ENCODE measurements around the gene MSS51.
"Not testable (repeated sequence)": the region's sequence is repeated elsewhere in the genome, so short reads cannot be mapped to it uniquely, and the experiment has no call there.

Gene MSS51

DNA sequence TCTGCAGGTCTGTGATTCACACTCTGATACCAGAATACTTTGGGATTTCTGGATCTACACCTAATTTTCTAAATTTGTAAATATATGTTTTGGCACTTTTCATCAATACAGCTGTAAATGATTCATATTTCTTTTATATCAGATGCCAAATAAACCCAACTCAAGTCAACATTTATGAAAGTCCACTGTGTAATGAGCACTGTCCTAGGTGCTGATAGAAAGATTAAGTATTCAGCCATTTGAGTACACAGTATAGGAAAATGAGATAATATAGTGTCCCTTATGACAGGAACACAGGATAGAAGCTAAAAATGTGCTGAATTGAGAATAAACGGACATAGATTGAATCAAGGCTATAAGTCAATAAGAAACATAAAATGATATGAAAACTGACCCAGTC, 25.9 kb downstream of the MSS51 start:
- H3K27me3 ChIP-seq (ENCODE audit: low read depth): no peaks in the 10 kb centered on the region
- no peaks in the 10 kb centered on the region; the same call in 1 of the 2 replicates for H3K36me3 ChIP-seq (replicated peaks)
- no peaks in the 10 kb centered on the region for H3K9me3 ChIP-seq
- DNase-seq (ENCODE audit: low spot score in 2 of 2): no peak
- H3K4me1 ChIP-seq: no peaks in the 10 kb centered on the region
- in situ Hi-C loops (cut with MboI; ENCODE audit: low sequenced_read_pairs): no loop called here
- no peak overlapping the region for H3K4me3 ChIP-seq

DNA sequence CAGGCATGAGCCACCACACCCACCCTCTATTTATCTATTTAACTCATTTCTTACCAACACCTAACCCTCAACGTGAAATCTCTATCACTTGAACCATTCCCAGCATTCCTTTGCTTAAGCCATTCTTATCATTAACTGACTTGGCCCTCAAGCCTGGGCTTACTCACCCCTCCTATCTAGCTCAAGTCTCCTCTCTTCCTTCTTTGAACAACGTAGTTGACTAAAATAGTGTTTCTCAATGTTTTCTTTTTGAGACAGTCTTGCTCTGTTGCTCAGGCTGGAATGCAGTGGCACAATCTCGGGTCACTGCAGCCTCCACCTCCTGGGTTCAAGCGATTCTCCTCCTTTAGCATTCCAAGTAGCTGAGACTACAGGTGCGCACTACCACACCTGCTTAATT, 26.5 kb downstream of the MSS51 start:
- no peak for DNase-seq (ENCODE audit: low spot score in 2 of 2)
- H3K36me3 ChIP-seq (replicated peaks): no peaks in the 10 kb centered on the region; the same call in 1 of the 2 replicates
- H3K27me3 ChIP-seq (ENCODE audit: low read depth): no peaks in the 10 kb centered on the region
- in situ Hi-C loops (cut with MboI; ENCODE audit: low sequenced_read_pairs): no loop called here
- H3K9me3 ChIP-seq: no peaks in the 10 kb centered on the region
- H3K4me1 ChIP-seq: no peaks in the 10 kb centered on the region
- H3K4me3 ChIP-seq: no peak overlapping the region

DNA sequence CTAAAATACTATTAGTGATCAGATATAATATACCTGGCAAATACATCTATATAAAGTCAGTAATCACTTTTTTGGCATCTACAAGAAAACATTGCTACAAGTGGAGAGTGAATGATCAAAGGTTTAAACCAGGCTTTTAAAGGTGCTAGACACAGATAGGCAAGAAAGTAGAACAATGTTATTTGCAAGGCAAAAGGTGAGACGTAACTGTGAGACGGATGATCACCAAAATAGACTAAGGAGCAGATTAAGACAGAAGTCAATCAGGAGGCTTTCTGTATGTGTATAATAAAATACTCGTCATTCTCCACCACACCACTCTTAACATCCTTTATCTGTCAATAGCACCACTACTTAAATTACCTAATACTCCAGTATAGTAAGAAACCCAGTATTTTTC, 27.8 kb downstream of the MSS51 start:
- DNase-seq (ENCODE audit: low spot score in 2 of 2): no peak

DNA sequence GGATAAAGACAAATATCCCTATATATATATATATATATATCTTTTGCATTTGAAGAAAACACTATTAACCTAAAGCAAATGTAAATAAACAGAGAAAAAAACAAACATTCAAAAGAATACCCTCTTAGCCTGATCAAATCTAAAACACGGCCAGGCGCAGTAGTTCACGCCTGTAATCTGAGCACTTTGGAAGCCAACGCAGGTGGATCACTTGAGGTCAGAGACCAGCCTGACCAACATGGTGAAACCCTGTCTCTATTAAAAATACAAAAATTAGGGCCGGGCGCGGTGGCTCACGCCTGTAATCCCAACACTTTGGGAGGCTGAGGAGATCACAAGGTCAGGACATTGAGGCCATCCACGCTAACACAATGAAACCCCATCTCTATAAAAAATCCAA, 28.7 kb downstream of the MSS51 start:
- DNase-seq (ENCODE audit: low spot score in 2 of 2): no peak
- Histone ChIP-seq H3K4me1 (no peaks in the 10 kb centered on the region), H3K9me3 (no peaks in the 10 kb centered on the region), H3K36me3 (replicated peaks) (no peaks in the 10 kb centered on the region; the same call in 1 of the 2 replicates), H3K4me3 (no peak overlapping the region), H3K27me3 (ENCODE audit: low read depth) (no peaks in the 10 kb centered on the region)
- in situ Hi-C loops (cut with MboI; ENCODE audit: low sequenced_read_pairs): no loop called here

More for the DNA sequence above, 27.8 kb downstream of the MSS51 start:
- H3K36me3 ChIP-seq (replicated peaks): no peaks in the 10 kb centered on the region; the same call in 1 of the 2 replicates
- H3K9me3 ChIP-seq: no peaks in the 10 kb centered on the region
- no peak overlapping the region for H3K4me3 ChIP-seq
- no peaks in the 10 kb centered on the region for H3K4me1 ChIP-seq
- in situ Hi-C loops (cut with MboI; ENCODE audit: low sequenced_read_pairs): no loop called here
- H3K27me3 ChIP-seq (ENCODE audit: low read depth): no peaks in the 10 kb centered on the region

DNA sequence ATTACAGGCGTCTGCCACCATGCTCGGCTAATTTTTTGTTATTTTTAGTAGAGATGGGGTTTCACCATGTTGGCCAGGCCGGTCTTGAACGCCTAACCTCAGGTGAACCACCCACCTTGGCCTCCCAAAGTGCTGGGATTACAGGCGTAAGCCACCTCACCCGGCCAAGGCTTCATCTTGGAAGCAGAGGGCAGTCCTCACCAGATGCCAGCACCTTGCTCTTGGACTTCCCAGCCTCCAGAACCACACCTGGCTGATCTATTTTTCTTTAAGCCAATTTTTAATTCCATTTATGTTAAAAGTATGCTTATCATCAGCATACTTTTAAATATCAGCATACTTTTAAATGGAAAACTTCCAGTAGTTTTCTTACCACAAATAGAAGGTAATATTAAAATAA, 31.7 kb downstream of the MSS51 start:
- no peaks in the 10 kb centered on the region for H3K9me3 ChIP-seq
- H3K27me3 ChIP-seq (ENCODE audit: low read depth): no peaks in the 10 kb centered on the region
- no peak overlapping the region for H3K4me3 ChIP-seq
- peaks cover 4% of the 10 kb centered on the region for H3K36me3 ChIP-seq (replicated peaks)
- no peaks in the 10 kb centered on the region for H3K4me1 ChIP-seq
- in situ Hi-C loops (cut with MboI; ENCODE audit: low sequenced_read_pairs): no loop called here
- DNase-seq (ENCODE audit: low spot score in 2 of 2): no peak

GRCh38 chr10:73399063-73399462, 34.3 kb downstream of the MSS51 start:
- H3K4me3 ChIP-seq: no peak overlapping the region
- no peaks in the 10 kb centered on the region for H3K9me3 ChIP-seq
- in situ Hi-C loops (cut with MboI; ENCODE audit: low sequenced_read_pairs): no loop called here
- peaks cover 29% of the 10 kb centered on the region for H3K36me3 ChIP-seq (replicated peaks)
- no peaks in the 10 kb centered on the region for H3K27me3 ChIP-seq (ENCODE audit: low read depth)
- no peaks in the 10 kb centered on the region for H3K4me1 ChIP-seq
- no peak for DNase-seq (ENCODE audit: low spot score in 2 of 2)

GRCh38 chr10:73398024-73398423, 35.3 kb downstream of the MSS51 start:
- Histone ChIP-seq H3K4me3 (no peak overlapping the region), H3K36me3 (replicated peaks) (peaks cover 29% of the 10 kb centered on the region), H3K27me3 (ENCODE audit: low read depth) (no peaks in the 10 kb centered on the region), H3K4me1 (no peaks in the 10 kb centered on the region), H3K9me3 (no peaks in the 10 kb centered on the region)
- in situ Hi-C loops (cut with MboI; ENCODE audit: low sequenced_read_pairs): no loop called here
- DNase-seq (ENCODE audit: low spot score in 2 of 2): no peak

DNA sequence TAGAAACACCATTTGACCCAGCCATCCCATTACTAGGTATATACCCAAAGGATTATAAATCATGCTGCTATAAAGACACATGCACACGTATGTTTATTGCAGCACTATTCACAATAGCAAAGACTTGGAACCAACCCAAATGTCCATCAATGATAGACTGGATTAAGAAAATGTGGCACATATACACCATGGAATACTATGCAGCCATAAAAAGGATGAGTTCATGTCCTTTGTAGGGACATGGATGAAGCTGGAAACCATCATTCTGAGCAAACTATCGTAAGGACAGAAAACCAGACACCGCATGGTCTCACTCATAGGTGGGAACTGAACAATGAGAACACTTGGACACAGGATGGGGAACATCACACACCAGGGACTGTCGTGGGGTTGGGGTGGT, 39.0 kb downstream of the MSS51 start:
- peaks cover 41% of the 10 kb centered on the region for H3K36me3 ChIP-seq (replicated peaks)
- H3K4me3 ChIP-seq; in situ Hi-C loops (cut with MboI; ENCODE audit: low sequenced_read_pairs); H3K4me1 ChIP-seq; DNase-seq (ENCODE audit: low spot score in 2 of 2); H3K9me3 ChIP-seq; H3K27me3 ChIP-seq (ENCODE audit: low read depth): not testable (repeated sequence)

- in situ Hi-C loops (cut with MboI; ENCODE audit: low sequenced_read_pairs): no loop called here
- Histone ChIP-seq H3K27me3 (ENCODE audit: low read depth) (no peaks in the 10 kb centered on the region), H3K4me3 (no peak overlapping the region), H3K9me3 (no peaks in the 10 kb centered on the region), H3K4me1 (no peaks in the 10 kb centered on the region; the same call in 1 of the 2 replicates), H3K36me3 (replicated peaks) (peaks cover 51% of the 10 kb centered on the region)
- no peak for DNase-seq (ENCODE audit: low spot score in 2 of 2)
Observed at GRCh38 chr10:73388228-73388627, 45.1 kb downstream of the MSS51 start.

DNA sequence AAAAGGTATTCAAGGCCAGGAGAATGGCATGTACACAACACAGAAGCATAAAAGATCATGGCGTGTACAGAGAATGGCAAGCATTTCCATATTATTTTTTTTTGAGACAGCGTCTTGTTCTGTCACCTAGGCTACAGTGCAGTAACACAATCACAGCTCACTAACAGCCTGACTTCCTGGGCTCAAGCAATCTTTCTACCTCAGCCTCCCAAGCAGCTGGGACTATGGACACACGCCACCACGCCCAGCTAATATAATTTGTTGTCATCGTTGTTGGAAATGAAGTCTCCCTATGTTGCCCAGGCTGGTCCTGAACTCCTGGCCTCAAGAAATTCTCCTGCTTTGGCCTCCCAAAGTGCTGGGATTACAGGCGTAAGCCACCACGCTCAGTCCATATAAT, 46.8 kb downstream of the MSS51 start:
- no peak for DNase-seq (ENCODE audit: low spot score in 2 of 2)
- in situ Hi-C loops (cut with MboI; ENCODE audit: low sequenced_read_pairs): no loop called here
- Histone ChIP-seq H3K27me3 (ENCODE audit: low read depth) (no peaks in the 10 kb centered on the region), H3K36me3 (replicated peaks) (peaks cover 61% of the 10 kb centered on the region), H3K4me1 (no peaks in the 10 kb centered on the region; the same call in 1 of the 2 replicates), H3K4me3 (no peak overlapping the region), H3K9me3 (no peaks in the 10 kb centered on the region)

DNA sequence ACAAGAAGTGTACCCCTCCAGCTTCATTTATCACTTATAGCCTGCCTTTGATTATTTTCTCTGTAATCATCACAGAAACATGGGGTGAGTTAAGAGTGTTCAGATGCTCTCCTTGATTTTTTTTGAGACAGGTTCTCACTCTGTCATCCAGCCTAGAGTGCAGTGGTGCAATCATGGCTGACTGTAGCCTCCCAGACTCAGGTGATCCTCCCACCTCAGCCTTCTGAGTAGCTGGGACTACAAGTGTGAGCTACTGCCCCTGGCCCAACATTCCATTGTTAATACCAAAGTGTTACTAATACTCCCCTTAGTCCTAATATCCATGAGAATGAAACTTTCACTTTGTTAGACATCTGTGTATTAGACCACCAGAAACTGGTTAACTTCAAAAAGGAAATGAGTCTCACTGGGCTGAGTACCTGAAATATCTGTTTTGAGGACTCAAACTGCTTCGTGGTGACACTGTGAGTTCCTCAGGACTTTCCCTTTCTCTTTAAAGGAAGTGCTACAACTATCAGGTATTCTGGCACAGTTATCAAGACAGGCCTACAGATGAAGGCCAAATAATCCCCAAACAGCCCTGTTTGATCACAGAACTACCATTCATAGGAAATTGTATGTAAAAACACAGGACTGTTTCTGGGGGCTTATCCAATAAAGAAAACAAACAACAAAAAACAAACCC, 54.2 kb downstream of the MSS51 start:
- peaks cover 64% of the 10 kb centered on the region for H3K36me3 ChIP-seq (replicated peaks)
- H3K4me1 ChIP-seq: no peaks in the 10 kb centered on the region
- no peak for DNase-seq (ENCODE audit: low spot score in 2 of 2)
- in situ Hi-C loops (cut with MboI; ENCODE audit: low sequenced_read_pairs): no loop called here
- H3K9me3 ChIP-seq: no peaks in the 10 kb centered on the region
- H3K27me3 ChIP-seq (ENCODE audit: low read depth): no peaks in the 10 kb centered on the region
- H3K4me3 ChIP-seq: no peak overlapping the region

DNA sequence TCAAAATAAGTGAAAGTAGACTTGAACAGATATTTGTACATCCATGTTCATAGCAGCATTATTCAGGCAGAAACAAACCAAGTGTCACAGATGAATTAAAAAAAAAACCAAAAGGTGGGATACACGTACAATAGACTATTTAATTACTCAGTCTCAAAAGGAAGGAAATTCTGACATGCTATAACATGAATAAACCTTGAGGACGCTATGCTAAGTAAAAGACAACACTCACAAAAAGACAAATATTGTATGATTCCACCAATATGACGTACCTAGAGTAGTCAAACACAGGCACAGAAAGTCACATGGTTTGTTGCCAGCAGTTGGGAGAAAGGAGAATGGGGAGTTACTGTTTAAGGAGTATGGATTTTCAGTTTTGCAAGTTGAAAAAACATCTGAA, 56.7 kb downstream of the MSS51 start:
- Histone ChIP-seq H3K4me3 (no peak overlapping the region), H3K36me3 (replicated peaks) (peaks cover 46% of the 10 kb centered on the region), H3K4me1 (no peaks in the 10 kb centered on the region), H3K27me3 (ENCODE audit: low read depth) (no peaks in the 10 kb centered on the region), H3K9me3 (no peaks in the 10 kb centered on the region)
- in situ Hi-C loops (cut with MboI; ENCODE audit: low sequenced_read_pairs): no loop called here
- no peak for DNase-seq (ENCODE audit: low spot score in 2 of 2)
